PC-3 (cell line): Measurements from ENCODE around the gene NAIF1. TPM values are rescaled to one million over a fixed set of nuclear protein-coding genes. Genes with fewer than 3 reads are reported as not detected.
"Not testable (repeated sequence)": the region's sequence is repeated elsewhere in the genome, so short reads cannot be mapped to it uniquely, and the experiment has no call there.

Experiments
- ATAC-seq: fragments of 200-7000 bp; cut with Tn5 transposase; 2 replicates; pipeline ENCODE4 v1.9.1; 2020; ENCODE audit warnings: mild to moderate bottlenecking, moderate library complexity
- BruUV-seq: library from RNA; stranded (reverse); fragments of 400-500 nt; replicated peaks from 2 replicates; lab custom pipeline; 2021; lab: Mats Ljungman, UMichigan
- CTCF ChIA-PET: fragments of 300-600 bp; sonication (Branson Sonifier 250); formaldehyde crosslinking; loops from one replicate; lab custom pipeline; 2022; ENCODE audit warnings: antibody characterized with exemption; lab: Charles Lee
- POLR2A ChIA-PET: fragments of 300-600 bp; sonication (Branson Sonifier 250); formaldehyde crosslinking; loops from one replicate; lab custom pipeline; 2022; ENCODE audit warnings: antibody characterized with exemption; ENCODE audit not compliant: unreplicated experiment; lab: Charles Lee
- DNase-seq: peaks from one replicate; pipeline ENCODE4 v3.0.0-alpha.2; 2015
- H2AFZ ChIP-seq: fragments of 300-600 bp; sonication (generic); 2 replicates; pipeline ENCODE4 v1.6.0; 2016; ENCODE audit warnings: antibody characterized with exemption, low read length
- H3F3A ChIP-seq: fragments of 300-600 bp; sonication (generic); one replicate; pipeline ENCODE4 v1.6.0; 2017; ENCODE audit warnings: antibody characterized with exemption, low read length, control low read depth, mild to moderate bottlenecking; ENCODE audit not compliant: unreplicated experiment
- H3K27ac ChIP-seq: fragments of 300-600 bp; sonication (generic); 2 replicates; pipeline ENCODE4 v1.5.1; 2016; ENCODE audit warnings: mild to moderate bottlenecking, low read length
- H3K27me3 ChIP-seq: fragments of 300-600 bp; sonication (generic); 2 replicates; pipeline ENCODE4 v1.6.1; 2016; ENCODE audit warnings: low read length, mixed read lengths
- H3K36me3 ChIP-seq: fragments of 300-600 bp; sonication (generic); 2 replicates; pipeline ENCODE4 v1.6.1; 2016; ENCODE audit warnings: low read depth, mixed run types, low read length, mixed read lengths
- H3K4me1 ChIP-seq: fragments of 300-600 bp; sonication (generic); 2 replicates; pipeline ENCODE4 v1.5.1; 2016; ENCODE audit warnings: low read length; ENCODE audit not compliant: insufficient read depth
- H3K4me2 ChIP-seq: fragments of 300-600 bp; sonication (generic); 2 replicates; pipeline ENCODE4 v1.6.0; 2016; ENCODE audit warnings: low read length
- H3K4me3 ChIP-seq: fragments of 300-600 bp; sonication (generic); 2 replicates; pipeline ENCODE4 v1.5.1; 2016; ENCODE audit warnings: mild to moderate bottlenecking, low read length, mixed read lengths
- H3K79me2 ChIP-seq: fragments of 300-600 bp; sonication (generic); 2 replicates; pipeline ENCODE4 v1.6.1; 2017; ENCODE audit warnings: low read length, mixed read lengths
- H3K9ac ChIP-seq: fragments of 300-600 bp; sonication (generic); 2 replicates; pipeline ENCODE4 v1.6.0; 2016; ENCODE audit warnings: mild to moderate bottlenecking, low read length
- H3K9me2 ChIP-seq: fragments of 300-600 bp; sonication (generic); replicated peaks from 2 replicates; pipeline ENCODE4 v1.6.1; 2016; ENCODE audit warnings: mixed run types, low read length, mixed read lengths
- H3K9me3 ChIP-seq: fragments of 300-600 bp; sonication (generic); 2 replicates; pipeline ENCODE4 v1.6.1; 2016; ENCODE audit warnings: low read length, mixed read lengths
- H4K20me1 ChIP-seq: fragments of 300-600 bp; sonication (generic); 2 replicates; pipeline ENCODE4 v1.6.1; 2016; ENCODE audit warnings: low read length, mixed read lengths
- CTCF ChIP-seq: fragments of 300-600 bp; sonication (generic); conservative IDR thresholded peaks from 2 replicates; pipeline ENCODE4 v1.5.1; 2017; ENCODE audit warnings: antibody characterized with exemption, low read depth, mild to moderate bottlenecking, low read length
- EZH2 ChIP-seq: fragments of 300-600 bp; sonication (generic); IDR thresholded peaks from one replicate; pipeline ENCODE4 v1.6.1; 2017; ENCODE audit warnings: antibody characterized with exemption, mild to moderate bottlenecking, low read length; ENCODE audit not compliant: unreplicated experiment
- EZH2phosphoT487 ChIP-seq: fragments of 300-600 bp; sonication (generic); IDR thresholded peaks from 2 replicates; pipeline ENCODE4 v1.6.1; 2018; ENCODE audit warnings: mild to moderate bottlenecking, antibody characterized with exemption, low read length, borderline replicate concordance
- intact Hi-C: fragments of 100-400 bp; cut with micrococcal nuclease; formaldehyde crosslinking; loops from 2 replicates; pipeline ENCODE4 v1.9.0; 2023
- total RNA-seq: library from RNA; depleted of rRNA; stranded (reverse); fragments of >200 nt; gene quantifications from 2 replicates; pipeline ENCODE4 v1.2.3, GENCODE V29; 2014

NAIF1 gene
- total RNA-seq, 1 experiment from 2014 or later = 8.4 TPM

- Histone ChIP-seq H2AFZ (no peak overlapping the region), H3K9me3 (no peaks in the 10 kb centered on the region), H3K4me1 (peaks cover 5% of the 10 kb centered on the region; the same call in 1 of the 2 replicates), H3K9me2 (no peaks in the 10 kb centered on the region), H3K4me3 (no peak overlapping the region), H3K79me2 (no peaks in the 10 kb centered on the region), H4K20me1 (no peaks in the 10 kb centered on the region), H3K4me2 (no peak overlapping the region), H3K27me3 (no peaks in the 10 kb centered on the region), H3K27ac (no peak overlapping the region), H3F3A (no peaks in the 10 kb centered on the region), H3K9ac (no peak overlapping the region), H3K36me3 (no peaks in the 10 kb centered on the region)
- TF ChIP-seq CTCF (no peak), EZH2 (no peak), EZH2phosphoT487 (no peak)
- CTCF ChIA-PET = no interaction called here
- no peak for ATAC-seq
- POLR2A ChIA-PET = no interaction called here
- intact Hi-C loops = no loop called here
- no TSS peak for BruUV-seq
- DNase-seq = no peak
Measured at GRCh38 chr9:128042043-128042442, 25.1 kb downstream of the NAIF1 start.

GRCh38 chr9:128040783-128041182 lies 26.3 kb downstream of the NAIF1 start:
- H2AFZ ChIP-seq, DNase-seq, H3K27me3 ChIP-seq, H3F3A ChIP-seq, H3K4me3 ChIP-seq, H3K36me3 ChIP-seq, H3K9me3 ChIP-seq, H3K4me1 ChIP-seq, H3K9me2 ChIP-seq, H4K20me1 ChIP-seq, CTCF ChIA-PET, H3K4me2 ChIP-seq, ATAC-seq, H3K27ac ChIP-seq, H3K79me2 ChIP-seq, BruUV-seq, intact Hi-C loops, H3K9ac ChIP-seq, POLR2A ChIA-PET: not testable (repeated sequence)

GRCh38 chr9:128036522-128036921 lies 30.6 kb downstream of the NAIF1 start:
- H3K9ac ChIP-seq, H3K9me3 ChIP-seq, H3K27ac ChIP-seq, H3K4me2 ChIP-seq, H3K27me3 ChIP-seq, ATAC-seq, H3K4me3 ChIP-seq, H3K9me2 ChIP-seq, H3F3A ChIP-seq, H3K36me3 ChIP-seq, BruUV-seq, POLR2A ChIA-PET, H4K20me1 ChIP-seq, DNase-seq, H3K79me2 ChIP-seq, H2AFZ ChIP-seq, CTCF ChIA-PET: not testable (repeated sequence)
- H3K4me1 ChIP-seq = peaks cover 15% of the 10 kb centered on the region; the same call in 1 of the 2 replicates
- intact Hi-C loops = loop anchor here (5.0 kb wide), 2 partner anchors 46 to 79 kb away; no protein-coding TSS in a partner anchor
